ENCODE measurements around the gene ZSCAN30. TPM values are rescaled to one million over a fixed set of nuclear protein-coding genes. Genes with fewer than 3 reads are reported as not detected.

The ZSCAN30 gene
- total RNA-seq: 10 to 100 TPM; 14.6 to 19.2 TPM

- Mint-ChIP-seq H3K4me1 (peaks cover 42% of the 10 kb centered on the region), H3K4me3 (peak within 1 kb of the TSS; percentile 90), H3K27ac (peak within 1 kb of the TSS; percentile 90), H3K27me3 (no peaks in the 10 kb centered on the region), H3K9me3 (peaks cover 24% of the 10 kb centered on the region), H3K36me3 (ENCODE audit: low read depth) (peaks cover 77% of the 10 kb centered on the region)
- DNase-seq: peak; percentile 96
- POLR2A ChIA-PET: interaction anchor here (0.6 to 5.0 kb wide), 19 partner anchors 9 to 776 kb away, joined by 3 to 45 read pairs (median 4); partner anchors contain the start of genes INO80C, RMP24, ZNF24 and ZNF397
- CTCF ChIA-PET: interaction anchor here (1.1 to 1.6 kb wide), 5 partner anchors 9 to 207 kb away, joined by 3 to 6 read pairs (median 3); partner anchors contain the start of gene INO80C
Observed at GRCh38 chr18:35290094-35290735, at the start of gene ZSCAN30. Gene ZSCAN30, minus strand, starts transcription at chr18:35290229. Its CDS starts 25,877 bp downstream, at chr18:35264352.

- no peak overlapping the region for H3K4me3 Mint-ChIP-seq
- H3K4me1 Mint-ChIP-seq: peaks cover 11% of the 10 kb centered on the region
- ChIA-PET CTCF (no interaction called here), POLR2A (no interaction called here)
- no peak overlapping the region for H3K27ac Mint-ChIP-seq
- peaks cover 54% of the 10 kb centered on the region for H3K36me3 Mint-ChIP-seq (ENCODE audit: low read depth)
- H3K9me3 Mint-ChIP-seq: peaks cover 5% of the 10 kb centered on the region
- no peaks in the 10 kb centered on the region for H3K27me3 Mint-ChIP-seq
- no peak for DNase-seq
Observed at GRCh38 chr18:35337286-35337685, 47.3 kb upstream of the ZSCAN30 start.

GRCh38 chr18:35335866-35336265, 45.8 kb upstream of the ZSCAN30 start:
- peaks cover 5% of the 10 kb centered on the region for H3K9me3 Mint-ChIP-seq
- peaks cover 51% of the 10 kb centered on the region for H3K36me3 Mint-ChIP-seq (ENCODE audit: low read depth)
- POLR2A ChIA-PET: no interaction called here
- no peak for DNase-seq
- no peak overlapping the region for H3K4me3 Mint-ChIP-seq
- peaks cover 6% of the 10 kb centered on the region for H3K4me1 Mint-ChIP-seq
- CTCF ChIA-PET: interaction anchor here (1.5 kb wide), 1 partner anchor 50 kb away, joined by 5 read pairs; no protein-coding TSS in a partner anchor
- no peak overlapping the region for H3K27ac Mint-ChIP-seq
- no peaks in the 10 kb centered on the region for H3K27me3 Mint-ChIP-seq

GRCh38 chr18:35334821-35335220, 44.8 kb upstream of the ZSCAN30 start:
- peaks cover 3% of the 10 kb centered on the region for H3K4me1 Mint-ChIP-seq
- H3K27me3 Mint-ChIP-seq: no peaks in the 10 kb centered on the region
- DNase-seq: no peak
- ChIA-PET CTCF (interaction anchor here (1.5 kb wide), 1 partner anchor 51 kb away, joined by 5 read pairs; no protein-coding TSS in a partner anchor), POLR2A (interaction anchor here (1.0 kb wide), 1 partner anchor 10 kb away, joined by 4 read pairs; the partner anchor contains the start of gene ZNF24)
- H3K9me3 Mint-ChIP-seq: peaks cover 5% of the 10 kb centered on the region
- H3K27ac Mint-ChIP-seq: no peak overlapping the region
- no peak overlapping the region for H3K4me3 Mint-ChIP-seq
- peaks cover 42% of the 10 kb centered on the region for H3K36me3 Mint-ChIP-seq (ENCODE audit: low read depth)

- H3K4me1 Mint-ChIP-seq: peaks cover under 1% of the 10 kb centered on the region
- POLR2A ChIA-PET: interaction anchor here (1.0 kb wide), 1 partner anchor 10 kb away, joined by 4 read pairs; the partner anchor contains the start of gene ZNF24
- H3K27me3 Mint-ChIP-seq: no peaks in the 10 kb centered on the region
- no peak for DNase-seq
- no peak overlapping the region for H3K4me3 Mint-ChIP-seq
- H3K36me3 Mint-ChIP-seq (ENCODE audit: low read depth): peaks cover 36% of the 10 kb centered on the region
- H3K27ac Mint-ChIP-seq: no peak overlapping the region
- H3K9me3 Mint-ChIP-seq: peaks cover 5% of the 10 kb centered on the region
- CTCF ChIA-PET: interaction anchor here (1.5 kb wide), 1 partner anchor 52 kb away, joined by 5 read pairs; no protein-coding TSS in a partner anchor
Observed at GRCh38 chr18:35334212-35334611, 44.2 kb upstream of the ZSCAN30 start.

- Mint-ChIP-seq H3K27me3 (no peaks in the 10 kb centered on the region), H3K27ac (no peak overlapping the region), H3K36me3 (ENCODE audit: low read depth) (peaks cover 9% of the 10 kb centered on the region), H3K4me3 (no peak overlapping the region), H3K4me1 (no peaks in the 10 kb centered on the region), H3K9me3 (peaks cover 3% of the 10 kb centered on the region)
- ChIA-PET CTCF (no interaction called here), POLR2A (no interaction called here)
- no peak for DNase-seq
Observed at GRCh38 chr18:35331367-35332087, 41.5 kb upstream of the ZSCAN30 start.

- Mint-ChIP-seq H3K4me1 (no peaks in the 10 kb centered on the region), H3K27ac (no peak overlapping the region), H3K4me3 (no peak overlapping the region), H3K27me3 (no peaks in the 10 kb centered on the region), H3K9me3 (peaks cover 2% of the 10 kb centered on the region), H3K36me3 (ENCODE audit: low read depth) (no peaks in the 10 kb centered on the region)
- DNase-seq: no peak
- POLR2A ChIA-PET: no interaction called here
- CTCF ChIA-PET: no interaction called here
Observed at GRCh38 chr18:35328868-35329267, 38.8 kb upstream of the ZSCAN30 start.

- H3K4me3 Mint-ChIP-seq: no peak overlapping the region
- peaks cover 2% of the 10 kb centered on the region for H3K9me3 Mint-ChIP-seq
- ChIA-PET POLR2A (no interaction called here), CTCF (no interaction called here)
- H3K36me3 Mint-ChIP-seq (ENCODE audit: low read depth): no peaks in the 10 kb centered on the region
- H3K27ac Mint-ChIP-seq: no peak overlapping the region
- no peak for DNase-seq
- H3K27me3 Mint-ChIP-seq: no peaks in the 10 kb centered on the region
- no peaks in the 10 kb centered on the region for H3K4me1 Mint-ChIP-seq
Observed at GRCh38 chr18:35326695-35327387, 36.8 kb upstream of the ZSCAN30 start.

- no peaks in the 10 kb centered on the region for H3K4me1 Mint-ChIP-seq
- POLR2A ChIA-PET: no interaction called here
- no peaks in the 10 kb centered on the region for H3K27me3 Mint-ChIP-seq
- DNase-seq: no peak
- CTCF ChIA-PET: no interaction called here
- no peak overlapping the region for H3K27ac Mint-ChIP-seq
- H3K36me3 Mint-ChIP-seq (ENCODE audit: low read depth): no peaks in the 10 kb centered on the region
- H3K4me3 Mint-ChIP-seq: no peak overlapping the region
- peaks cover 2% of the 10 kb centered on the region for H3K9me3 Mint-ChIP-seq
Observed at GRCh38 chr18:35324926-35325655, 35.1 kb upstream of the ZSCAN30 start.

- no peaks in the 10 kb centered on the region for H3K27me3 Mint-ChIP-seq
- ChIA-PET POLR2A (no interaction called here), CTCF (interaction anchor here (1.4 kb wide), 1 partner anchor 91 kb away, joined by 3 read pairs; no protein-coding TSS in a partner anchor)
- H3K9me3 Mint-ChIP-seq: peaks cover 5% of the 10 kb centered on the region
- H3K27ac Mint-ChIP-seq: no peak overlapping the region
- no peak overlapping the region for H3K4me3 Mint-ChIP-seq
- no peaks in the 10 kb centered on the region for H3K4me1 Mint-ChIP-seq
- no peak for DNase-seq
- no peaks in the 10 kb centered on the region for H3K36me3 Mint-ChIP-seq (ENCODE audit: low read depth)
Observed at GRCh38 chr18:35322486-35323458, 32.7 kb upstream of the ZSCAN30 start.

GRCh38 chr18:35311496-35311895, 21.5 kb upstream of the ZSCAN30 start:
- H3K4me3 Mint-ChIP-seq: no peak overlapping the region
- no peaks in the 10 kb centered on the region for H3K4me1 Mint-ChIP-seq
- no peak for DNase-seq
- H3K9me3 Mint-ChIP-seq: peaks cover 64% of the 10 kb centered on the region
- ChIA-PET CTCF (no interaction called here), POLR2A (no interaction called here)
- H3K27me3 Mint-ChIP-seq: no peaks in the 10 kb centered on the region
- H3K27ac Mint-ChIP-seq: no peak overlapping the region
- H3K36me3 Mint-ChIP-seq (ENCODE audit: low read depth): peaks cover 21% of the 10 kb centered on the region

Measured in activated CD4-positive, alpha-beta memory T cell treated with anti-CD3 and anti-CD28 coated beads, Interleukin-2, amount 10 ng/mL, durations not matched to agents 7 days and 5 days (primary cell).